GM18498 (cell line): ENCODE measurements around the gene HAL.

Experiments used
- ATAC-seq: cut with Tn5 transposase; IDR thresholded peaks from one replicate; pipeline ENCODE4 v1.9.1; 2021; ENCODE audit warnings: mild to moderate bottlenecking, moderate library complexity; ENCODE audit not compliant: unreplicated experiment

HAL gene

DNA sequence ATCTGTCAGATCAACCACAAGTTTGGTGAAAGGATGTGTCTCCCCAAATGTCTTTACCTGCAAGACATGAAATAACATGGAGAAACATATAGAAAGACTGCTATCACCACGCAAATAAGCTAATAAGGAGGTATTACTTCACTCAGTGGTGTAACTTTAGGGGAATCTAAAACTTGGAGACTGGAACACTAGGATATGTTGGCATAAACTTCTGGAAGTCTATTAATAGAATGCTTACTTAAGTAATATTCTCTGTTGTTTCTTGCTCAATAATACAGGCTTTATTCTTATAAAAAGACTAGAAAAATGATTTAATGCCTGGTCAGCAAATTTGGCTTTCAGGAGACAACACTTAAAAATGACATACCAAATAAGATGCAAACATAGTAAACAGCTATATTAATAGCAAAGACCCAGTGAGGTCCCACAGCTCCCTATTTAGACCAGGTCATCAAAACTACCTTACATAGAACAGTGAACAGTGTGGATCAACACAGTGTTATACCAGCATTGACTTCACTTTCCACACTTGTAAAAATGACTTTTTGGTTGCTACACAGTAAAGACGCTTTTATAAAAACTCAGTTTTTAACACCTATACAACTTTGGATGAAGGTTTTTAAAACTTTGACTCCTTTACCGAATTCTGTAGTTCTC is 18.9 kb upstream of the HAL start:
- no peak for ATAC-seq

DNA sequence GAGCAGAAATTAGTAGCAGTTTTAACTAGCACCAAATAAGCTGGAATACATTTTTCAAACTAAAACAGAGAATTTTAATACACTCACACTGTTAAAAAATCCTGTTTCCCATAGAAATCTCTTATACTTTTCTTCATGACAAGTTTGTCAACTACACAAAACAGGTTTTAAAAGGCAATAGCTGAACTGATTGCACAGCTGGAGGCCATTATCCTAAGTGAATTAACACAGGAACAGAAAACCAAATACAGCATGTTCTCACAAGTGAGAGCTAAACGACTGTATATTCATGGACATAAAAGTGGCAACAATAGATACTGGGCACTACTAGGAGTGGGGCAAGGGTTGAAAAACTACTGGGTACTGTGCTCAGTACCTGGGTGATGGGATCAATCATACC is 11.6 kb upstream of the HAL start:
- no peak for ATAC-seq

- ATAC-seq: no peak
These were observed 10.6 kb upstream of the HAL start for GRCh38 chr12:96006727-96007126.

GRCh38 chr12:96000858-96001257 is 4.7 kb upstream of the HAL start:
- no peak for ATAC-seq

DNA sequence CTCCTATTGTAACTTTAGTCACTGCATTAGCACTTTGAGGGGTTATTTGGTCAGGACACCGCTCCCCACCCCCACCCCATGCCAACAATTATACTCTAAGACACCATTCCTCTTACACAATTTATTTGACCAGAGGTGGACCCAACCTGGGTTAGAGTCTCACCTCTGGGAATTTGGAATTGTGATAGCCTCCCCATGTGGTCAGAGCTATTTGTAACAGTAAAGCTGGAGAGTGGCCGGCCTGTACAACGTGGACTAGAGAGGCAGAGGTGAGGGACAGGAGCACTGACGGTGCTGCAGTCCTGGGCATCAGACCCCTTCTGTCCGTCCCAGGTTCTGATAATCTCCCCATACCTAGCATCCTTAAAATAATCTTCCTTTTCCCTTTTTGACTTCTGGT is 3.3 kb upstream of the HAL start:
- no peak for ATAC-seq

- peak; percentile 96 for ATAC-seq
These were observed 2.6 kb upstream of the HAL start for GRCh38 chr12:95998611-95999286.

GRCh38 chr12:95997911-95998510 is 1.9 kb upstream of the HAL start:
- ATAC-seq: no peak

DNA sequence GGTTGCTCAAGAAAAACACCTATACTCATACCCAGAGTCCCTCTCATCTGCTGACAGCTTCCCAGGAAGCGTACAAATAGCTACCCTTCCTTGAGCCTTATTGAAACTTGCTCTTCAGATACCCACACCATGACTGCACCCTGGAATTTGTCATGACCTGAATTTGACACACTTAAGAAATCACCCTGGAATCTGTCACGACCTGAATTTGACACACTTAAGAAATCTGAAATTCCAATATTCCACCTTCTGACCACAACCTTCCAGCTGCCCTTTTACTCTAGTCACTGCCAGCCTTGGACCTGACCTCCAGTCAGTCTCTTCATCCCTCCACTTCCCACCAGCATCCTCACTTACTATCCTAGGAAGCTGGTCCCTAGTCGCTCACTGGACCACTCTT is 1.1 kb upstream of the HAL start:
- ATAC-seq: no peak

DNA sequence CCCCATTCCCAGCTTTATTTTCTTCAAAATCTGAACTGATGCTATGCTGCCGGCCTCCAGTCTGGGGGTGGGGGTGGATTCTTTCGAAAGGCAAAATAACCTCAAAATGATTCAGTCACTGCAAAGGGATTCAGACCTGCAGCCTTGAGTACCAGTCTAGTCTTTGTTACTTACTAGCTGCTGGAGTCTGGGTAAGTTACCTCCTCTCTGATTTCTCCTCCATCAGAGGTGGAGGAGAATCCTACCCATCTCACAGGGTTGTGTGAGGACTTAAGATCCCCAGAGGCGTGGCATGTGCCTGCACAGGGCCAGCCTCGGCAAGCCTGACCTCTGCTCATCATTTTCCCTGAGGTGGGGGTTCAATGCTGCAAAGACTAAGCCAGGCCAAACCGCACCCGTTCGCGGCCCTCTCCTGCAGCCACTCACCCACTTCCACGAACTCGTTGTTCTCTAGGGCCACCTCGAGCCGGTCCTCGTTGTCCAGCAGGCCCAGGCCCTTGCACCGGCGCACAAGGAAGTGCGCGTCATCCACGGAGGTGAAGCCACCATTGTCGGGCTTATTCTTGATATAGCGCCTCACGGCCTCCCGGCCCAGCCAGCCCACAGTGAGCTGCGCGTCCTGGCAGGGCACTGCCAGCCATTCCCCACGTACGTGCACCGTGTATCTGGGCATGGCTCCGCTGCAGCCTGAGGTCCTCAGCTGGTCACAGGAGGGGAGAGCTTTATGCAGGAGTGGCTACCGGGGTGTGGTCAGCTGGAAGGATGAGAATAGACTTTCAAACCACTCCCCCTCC is 709 bp downstream of the HAL start:
- ATAC-seq: no peak

GRCh38 chr12:95994476-95994875 is 1.7 kb downstream of the HAL start:
- ATAC-seq: no peak

- ATAC-seq: no peak
These were observed 2.2 kb downstream of the HAL start for GRCh38 chr12:95993907-95994306.

- no peak for ATAC-seq
These were observed 6.0 kb downstream of the HAL start for GRCh38 chr12:95990136-95990535.

GRCh38 chr12:95989504-95990123 is 6.5 kb downstream of the HAL start:
- no peak for ATAC-seq

GRCh38 chr12:95988506-95989275 is 7.5 kb downstream of the HAL start:
- ATAC-seq: no peak

DNA sequence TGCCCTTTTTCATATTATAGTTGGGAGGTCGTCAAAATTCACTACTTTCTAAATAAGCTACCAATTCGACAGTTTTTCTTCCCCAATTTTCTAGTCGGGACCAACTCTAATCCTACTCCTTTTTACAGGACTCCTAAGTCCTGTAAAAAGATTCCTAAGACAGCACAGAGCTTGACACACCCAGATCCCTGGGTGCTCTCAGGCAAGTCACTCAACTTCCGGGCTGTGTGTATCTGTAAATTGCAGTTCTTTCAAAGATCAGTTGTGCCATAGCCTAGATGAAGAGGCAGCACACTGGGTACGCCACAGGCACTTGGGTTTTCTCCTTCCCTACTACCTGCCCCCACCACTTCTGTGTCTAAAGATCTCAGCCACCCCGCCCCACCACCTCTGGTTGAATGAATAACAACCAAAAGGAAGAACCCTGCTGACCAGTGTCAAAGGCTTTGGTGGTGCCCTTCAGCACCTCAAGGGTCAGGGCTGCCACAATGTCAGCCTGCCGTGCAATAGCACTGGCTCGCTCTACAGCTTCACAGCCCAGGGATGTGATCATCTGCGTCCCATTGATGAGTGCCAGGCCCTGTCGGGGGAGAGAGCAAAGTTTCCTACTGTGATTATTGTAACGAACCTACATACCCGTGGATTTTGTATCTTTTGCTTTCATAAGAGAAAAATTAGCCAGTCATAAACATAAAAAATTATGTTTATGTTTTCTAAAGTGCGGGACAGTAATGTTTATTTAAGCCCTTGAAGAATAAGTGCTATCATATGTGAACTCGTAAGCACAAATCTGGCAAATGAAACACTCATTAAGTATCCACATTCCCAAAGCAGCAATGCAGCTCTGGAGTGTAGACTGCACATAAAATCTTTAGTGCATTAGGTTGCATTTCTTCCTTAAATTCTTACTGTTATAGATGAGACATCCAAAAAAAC is 9.2 kb downstream of the HAL start:
- ATAC-seq: no peak

GRCh38 chr12:95984682-95985081 is 11.5 kb downstream of the HAL start:
- no peak for ATAC-seq

DNA sequence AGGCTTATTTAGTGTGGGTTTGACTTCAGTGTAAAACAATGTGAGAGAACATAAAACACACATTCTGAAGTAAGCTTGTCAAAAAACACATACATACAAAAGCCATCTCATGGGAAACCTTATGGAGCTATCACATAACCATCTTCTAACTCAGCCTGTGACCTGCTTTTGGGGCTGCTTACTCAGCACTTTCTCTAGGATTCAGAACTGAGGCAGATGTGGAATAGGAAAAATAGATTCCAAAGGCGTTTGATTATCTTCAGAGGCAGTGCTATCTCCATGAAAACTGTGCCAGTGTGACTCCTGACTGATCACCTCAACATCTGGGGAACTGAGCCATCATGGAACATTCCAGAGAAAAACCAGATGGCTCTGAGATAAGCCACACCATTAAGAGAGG is 13.5 kb downstream of the HAL start:
- ATAC-seq: no peak

- ATAC-seq: no peak
These were observed 15.7 kb downstream of the HAL start for GRCh38 chr12:95980437-95980836.

DNA sequence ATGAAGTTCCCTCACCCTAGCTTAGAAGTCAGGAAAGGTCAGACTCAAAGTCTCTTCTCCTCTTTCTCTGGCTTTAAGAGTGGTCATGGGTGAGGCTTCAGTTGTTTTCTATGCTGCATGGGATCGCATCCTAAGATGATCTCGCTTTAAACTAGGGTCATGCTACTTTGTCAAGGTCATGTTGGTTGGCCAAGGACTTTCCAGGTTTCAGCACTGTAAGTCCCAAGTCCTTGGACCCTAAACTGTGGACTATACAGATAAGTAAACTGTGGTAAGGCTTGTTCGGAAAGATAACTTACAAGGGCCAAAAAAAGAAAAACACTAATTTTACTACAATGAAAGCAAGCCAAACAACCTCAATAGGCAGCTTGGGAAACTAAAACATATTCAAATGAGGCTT is 17.4 kb downstream of the HAL start:
- ATAC-seq: no peak
